T-helper 9 cell (primary cell): ENCODE measurements around the gene GRK4.
"Not testable (repeated sequence)": the region's sequence is repeated elsewhere in the genome, so short reads cannot be mapped to it uniquely, and the experiment has no call there.

Experiments used
- DNase-seq: peaks from one replicate; pipeline ENCODE4 v3.0.0-alpha.2; 2020

The GRK4 gene

DNA sequence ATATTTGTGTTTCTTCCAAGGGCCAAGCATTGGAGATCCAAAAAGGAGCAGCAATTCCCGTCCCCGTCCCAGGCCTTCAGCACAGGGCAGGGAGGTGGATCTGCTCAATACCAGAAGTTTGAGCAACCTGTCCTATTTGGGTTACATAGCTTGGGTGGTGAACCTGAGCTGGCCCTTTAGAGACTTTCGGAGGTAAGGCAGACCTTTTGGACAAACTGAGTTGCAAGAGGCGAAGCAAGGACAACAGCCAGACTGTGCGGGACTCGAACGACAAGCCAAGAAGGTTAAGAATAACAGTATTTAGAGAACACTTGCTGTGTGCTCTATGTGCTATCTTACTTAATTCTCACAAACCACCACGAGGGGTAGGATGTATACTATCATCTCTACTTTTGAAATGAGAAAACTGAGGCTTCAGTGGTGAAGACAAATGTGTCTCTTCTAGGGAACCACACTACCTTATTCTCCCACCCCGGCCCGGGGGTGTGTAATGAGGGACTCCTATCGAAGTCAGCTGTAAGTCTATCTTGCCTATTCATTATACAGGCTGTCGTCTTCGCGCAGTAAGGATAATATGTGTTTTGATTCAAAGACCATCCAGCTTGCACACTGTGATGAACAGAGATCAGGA lies 1.4 kb upstream of the GRK4 start:
- no peak for DNase-seq

GRCh38 chr4:2962614-2963174 lies 677 bp upstream of the GRK4 start:
- DNase-seq: no peak

DNA sequence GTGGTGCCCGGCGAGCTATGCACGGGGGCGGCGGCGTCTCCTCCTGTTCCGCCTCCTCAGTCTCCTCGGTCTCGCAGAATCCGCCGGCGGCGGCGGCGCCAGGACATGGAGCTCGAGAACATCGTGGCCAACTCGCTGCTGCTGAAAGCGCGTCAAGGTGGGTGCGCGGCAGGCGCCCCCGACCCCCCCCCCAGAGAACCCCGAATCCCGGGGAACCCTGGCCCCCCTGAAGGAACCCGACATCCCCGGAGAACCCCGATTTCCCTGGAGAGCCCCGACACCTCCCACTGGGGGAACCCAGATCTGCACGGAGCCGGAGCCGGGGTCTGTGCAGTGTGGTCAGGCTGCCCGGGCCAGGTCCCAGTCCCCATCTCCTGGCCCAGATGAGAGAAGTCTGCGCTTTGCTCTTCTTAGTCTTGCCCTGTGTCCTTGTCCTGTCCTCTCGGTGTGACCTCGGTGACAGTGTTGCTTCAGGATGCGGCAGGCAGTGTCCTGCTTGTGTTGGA lies 648 bp downstream of the GRK4 start:
- DNase-seq: no peak

DNA sequence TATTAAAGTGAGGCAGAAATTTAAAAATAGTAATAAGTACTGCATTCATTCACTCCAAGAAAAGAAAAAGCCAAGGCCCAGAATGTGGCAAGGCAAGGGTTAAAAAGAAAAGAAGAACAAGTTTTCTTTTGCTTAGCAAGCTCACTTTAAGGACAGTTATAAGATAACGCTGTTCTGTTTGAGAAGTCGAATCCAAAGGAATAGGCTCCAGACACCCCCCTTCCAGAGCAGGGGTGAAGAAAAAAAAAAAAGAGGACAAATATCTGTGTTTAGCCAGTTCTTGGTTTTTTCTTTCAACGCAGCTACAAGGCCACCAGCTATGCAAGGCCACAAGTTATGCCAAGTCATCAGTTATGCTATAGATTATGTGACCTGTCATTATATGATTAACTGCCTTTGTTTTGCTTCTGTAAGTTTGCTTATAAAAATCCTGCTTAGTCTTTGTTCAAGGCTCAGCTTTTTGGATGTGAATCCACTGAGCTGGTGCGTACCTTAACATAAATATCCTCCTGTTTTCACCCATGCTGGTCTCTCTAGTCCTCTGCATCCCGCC lies 1.4 kb downstream of the GRK4 start:
- no peak for DNase-seq

DNA sequence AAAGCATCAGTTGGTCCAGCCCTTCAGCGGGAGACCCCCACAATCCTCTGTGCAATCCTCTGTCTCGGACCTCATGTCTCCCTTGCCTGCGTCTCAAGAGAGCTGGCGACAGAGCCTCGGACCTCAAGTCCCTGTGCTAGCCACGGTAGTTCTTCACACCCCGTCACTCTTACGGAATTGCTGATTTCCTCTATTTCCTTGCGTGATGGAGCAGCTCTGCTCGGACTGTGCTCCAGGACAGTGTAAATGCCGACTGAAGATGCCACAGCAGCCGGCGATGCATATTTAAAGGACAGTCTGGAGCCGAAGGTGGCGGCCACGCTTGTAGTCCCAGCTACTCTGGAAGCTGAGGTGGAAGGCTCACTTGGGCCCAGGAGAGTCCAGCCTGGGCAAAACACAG lies 1.9 kb downstream of the GRK4 start:
- DNase-seq: no peak

- no peak for DNase-seq
These were observed 5.0 kb downstream of the GRK4 start for GRCh38 chr4:2968381-2968780.

DNA sequence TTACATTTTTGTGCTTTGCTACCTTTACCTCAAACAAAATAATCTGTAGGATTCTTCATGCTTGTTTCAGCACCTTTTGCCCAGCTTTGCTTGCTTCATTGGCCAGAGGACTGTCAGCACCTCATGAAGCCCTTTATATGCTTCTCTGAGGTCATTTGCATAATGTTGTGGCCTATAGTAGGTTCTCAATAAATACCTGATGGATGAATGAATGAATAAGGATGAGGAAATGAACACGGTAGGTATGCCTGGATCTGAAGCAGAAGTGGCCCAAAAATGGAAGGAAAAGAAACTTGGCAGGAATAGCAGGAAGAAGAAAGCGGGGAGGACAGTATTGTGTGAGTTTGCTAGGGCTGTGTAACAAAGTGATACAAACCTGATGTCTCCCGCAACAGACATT lies 7.9 kb downstream of the GRK4 start:
- DNase-seq: no peak

DNA sequence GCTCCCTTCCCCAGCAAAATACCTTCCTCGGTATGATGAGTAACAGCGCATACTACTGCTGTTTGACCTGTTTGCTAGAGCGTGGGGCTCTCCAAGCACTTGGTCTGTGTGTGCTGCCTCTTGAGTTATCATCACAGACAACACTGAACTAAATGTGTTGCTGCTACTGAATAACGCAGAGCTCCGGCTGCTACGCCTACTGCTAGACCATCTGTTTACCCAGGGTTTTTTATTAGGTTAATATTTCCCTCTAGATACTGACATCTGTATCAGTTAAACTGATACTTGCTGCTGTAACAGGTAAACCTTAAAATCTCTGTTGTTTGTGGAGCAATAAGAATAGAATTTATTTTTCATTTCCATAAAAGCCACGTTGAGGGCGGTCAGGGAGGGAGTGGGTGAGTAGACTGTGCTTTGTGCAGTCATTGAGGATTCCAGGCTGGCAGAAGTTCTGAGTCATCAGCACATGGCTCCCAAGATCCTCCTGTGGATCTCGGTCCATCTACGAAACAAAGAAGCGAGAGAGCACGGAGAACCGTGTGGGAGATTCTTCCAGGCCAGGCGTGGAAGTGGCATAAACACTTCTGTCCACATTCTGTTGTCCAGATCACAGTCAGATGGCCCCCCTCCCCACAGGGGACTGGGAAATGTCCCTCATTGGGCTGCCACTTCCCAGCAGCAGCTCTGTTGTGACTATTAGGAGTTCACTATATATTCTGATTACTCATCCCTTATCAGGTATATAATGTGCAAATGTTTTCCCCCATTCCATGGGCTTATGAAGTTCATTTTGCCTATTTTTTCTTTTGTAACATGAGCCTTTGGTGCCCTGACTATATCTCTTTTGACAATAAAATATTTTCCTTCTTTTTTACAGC lies 14.1 kb downstream of the GRK4 start:
- no peak for DNase-seq

DNA sequence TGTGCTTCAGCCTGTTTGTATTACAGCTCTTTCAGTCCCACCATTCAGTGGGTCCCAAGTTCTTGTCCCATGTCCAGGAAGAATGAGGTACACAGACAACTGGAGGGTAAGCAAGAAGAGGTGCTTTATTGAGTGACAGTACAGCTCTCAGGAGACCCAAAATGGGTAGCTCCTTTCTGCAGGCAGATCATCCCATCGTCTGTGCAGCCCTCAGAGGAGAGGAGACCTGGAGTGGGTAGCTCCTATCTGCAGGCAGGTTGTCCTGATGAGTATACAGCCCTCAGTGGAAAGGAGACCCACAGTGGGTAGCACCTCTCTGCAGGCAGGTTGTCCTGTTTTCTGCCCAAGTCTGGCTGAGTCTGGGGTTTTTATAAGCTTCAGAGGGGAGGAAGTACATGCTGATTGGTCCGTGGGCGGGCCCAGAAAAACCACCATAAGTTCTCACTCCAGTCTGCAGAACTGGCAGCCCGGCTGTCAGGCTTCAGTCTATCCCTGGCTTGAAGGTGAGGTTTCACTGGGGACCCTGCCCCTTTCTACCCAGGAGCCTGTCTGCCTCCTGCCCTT lies 18.0 kb downstream of the GRK4 start:
- DNase-seq: no peak

DNA sequence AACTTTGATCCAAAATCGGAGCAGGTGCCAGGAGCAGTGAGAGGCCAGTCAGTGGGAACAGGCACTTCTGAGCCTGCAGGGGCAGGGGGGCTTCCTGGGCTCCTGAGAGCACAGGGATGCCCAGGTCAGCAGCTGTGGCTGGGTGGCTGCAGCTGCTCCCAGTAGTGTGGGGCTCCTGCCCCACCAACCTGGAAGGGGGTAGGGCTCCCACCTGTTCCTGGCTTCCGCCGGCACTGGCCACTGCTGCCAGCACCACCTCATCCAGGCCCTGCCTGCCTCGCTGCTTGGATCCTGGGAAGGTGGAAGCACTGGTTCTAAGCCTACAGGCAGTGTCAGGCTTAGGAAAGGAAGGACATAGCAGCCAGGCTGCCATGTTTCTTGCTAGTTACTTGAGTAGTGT lies 18.6 kb downstream of the GRK4 start:
- no peak for DNase-seq

DNA sequence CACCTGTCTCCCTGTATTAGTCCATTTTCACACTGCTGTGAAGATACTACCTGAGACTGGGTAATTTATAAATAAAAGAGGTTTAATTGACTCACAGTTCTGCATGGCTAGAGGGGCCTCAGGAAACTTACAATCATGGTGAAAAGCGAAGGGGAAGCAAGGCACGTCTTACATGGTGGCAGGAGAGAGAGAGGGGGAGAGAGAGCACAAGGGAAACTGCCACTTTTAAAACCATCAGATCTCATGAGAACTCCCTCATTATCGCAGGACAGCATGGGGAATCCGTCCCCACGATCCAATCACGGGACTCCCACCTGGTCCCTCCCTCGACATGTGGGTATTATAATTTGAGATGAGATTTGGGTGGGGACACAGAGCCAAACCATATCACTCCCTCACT lies 20.3 kb downstream of the GRK4 start:
- DNase-seq: not testable (repeated sequence)

GRCh38 chr4:2991243-2991642 lies 27.9 kb downstream of the GRK4 start:
- no peak for DNase-seq

DNA sequence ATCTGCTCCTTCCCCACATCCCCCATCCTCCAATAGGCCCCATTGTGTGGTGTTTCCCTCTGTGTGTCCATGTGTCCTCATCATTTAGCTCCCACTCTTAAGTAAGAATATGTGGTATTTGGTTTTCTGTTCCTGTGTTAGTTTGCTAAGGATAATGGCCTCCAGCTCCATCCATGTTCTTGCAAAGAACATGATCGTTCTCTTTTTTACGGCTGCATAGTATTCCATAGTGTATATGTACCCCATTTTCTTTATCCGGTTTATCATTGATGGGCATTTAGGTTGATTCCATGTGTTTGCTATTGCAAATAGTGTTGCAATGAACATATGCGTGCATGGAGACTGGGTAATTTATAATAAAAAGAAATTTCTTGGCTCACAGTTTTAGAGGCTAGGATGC lies 31.5 kb downstream of the GRK4 start:
- no peak for DNase-seq

DNA sequence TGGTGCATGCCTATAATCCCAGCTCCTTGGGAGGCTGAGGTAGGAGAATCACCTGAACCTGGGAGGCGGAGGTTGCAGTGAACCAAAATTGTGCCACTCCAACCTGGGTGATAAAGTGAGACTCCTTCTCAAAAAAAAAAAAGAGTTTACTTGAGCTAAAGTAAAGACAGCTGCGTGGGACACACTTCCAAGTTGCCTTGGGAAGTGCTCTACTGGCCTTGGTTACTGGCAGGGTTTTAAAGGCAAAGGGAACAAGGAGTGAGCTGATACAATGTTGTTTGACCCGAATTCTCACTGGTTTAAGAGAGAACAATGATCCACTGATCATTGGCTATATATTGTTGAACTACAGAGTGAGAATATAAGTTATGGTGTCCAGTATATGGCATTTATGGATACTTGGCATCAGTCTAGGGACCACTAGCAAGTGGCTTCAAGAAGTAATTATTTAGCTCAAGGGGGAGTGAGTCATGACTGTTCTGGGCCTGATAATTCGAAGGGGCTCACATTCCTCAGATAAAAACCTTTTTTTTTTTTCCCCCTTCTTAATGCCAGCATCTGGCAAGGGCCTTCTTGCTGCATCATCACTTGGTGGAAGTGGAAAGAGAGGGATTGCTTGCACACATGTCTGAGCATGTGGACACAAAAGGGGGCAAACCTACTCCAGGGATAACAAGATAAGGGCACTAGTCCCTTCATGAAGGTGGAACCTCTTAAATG lies 32.3 kb downstream of the GRK4 start:
- no peak for DNase-seq

DNA sequence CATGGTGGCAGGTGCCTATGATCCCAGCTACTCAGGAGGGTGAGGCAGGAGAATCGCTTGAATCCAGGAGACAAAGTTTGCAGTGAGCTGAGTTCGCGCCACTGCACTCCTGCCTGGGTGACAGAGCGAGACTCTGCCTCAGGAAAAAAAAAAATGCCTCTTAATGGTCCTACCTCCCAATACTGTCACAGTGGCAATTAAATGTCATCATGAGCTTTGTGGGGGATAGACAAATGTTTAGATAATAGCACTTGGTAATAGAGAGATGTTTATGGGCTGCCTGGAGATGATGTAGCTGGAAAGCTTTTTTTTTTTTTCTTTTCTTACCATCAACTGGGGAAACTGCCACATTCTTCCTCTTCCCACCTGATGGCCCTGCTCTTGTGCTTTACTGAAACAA lies 33.0 kb downstream of the GRK4 start:
- no peak for DNase-seq

DNA sequence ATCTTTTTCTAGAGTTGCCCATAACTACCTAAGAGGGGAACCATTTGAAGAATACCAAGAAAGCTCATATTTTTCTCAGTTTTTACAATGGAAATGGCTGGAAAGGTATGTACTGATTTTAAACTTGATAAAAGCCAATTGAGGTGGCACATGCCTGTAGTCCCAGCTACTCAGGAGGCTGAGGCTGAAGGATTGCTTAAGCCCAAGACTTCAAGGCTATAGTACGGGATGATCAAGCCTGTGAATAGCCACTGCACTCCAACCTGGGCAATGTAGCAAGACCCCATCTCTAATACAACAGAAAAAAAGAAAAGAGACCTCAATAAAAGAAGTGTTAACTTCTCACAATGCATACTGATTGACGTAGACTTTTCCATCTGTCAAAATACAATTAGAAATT lies 44.4 kb downstream of the GRK4 start:
- no peak for DNase-seq

- no peak for DNase-seq
These were observed 46.1 kb downstream of the GRK4 start for GRCh38 chr4:3009422-3009821.

DNA sequence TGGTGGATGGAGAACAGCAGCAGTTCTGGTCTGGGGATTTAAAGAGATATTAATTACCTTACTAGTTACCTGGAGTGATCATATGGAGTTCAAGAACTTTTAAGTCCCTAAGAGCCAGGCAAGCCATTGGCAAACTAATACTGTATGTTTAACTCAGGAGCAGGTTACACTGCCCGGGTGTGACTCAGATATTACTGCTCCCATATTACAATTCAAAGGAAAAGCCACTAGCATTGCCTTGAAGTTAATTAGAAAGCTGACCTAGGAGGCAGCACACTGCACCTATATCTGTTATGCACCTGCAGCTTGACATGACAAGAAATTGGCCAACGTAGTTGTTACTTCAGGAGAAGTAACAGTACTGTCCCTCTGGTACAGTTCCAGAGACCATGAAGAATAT lies 47.2 kb downstream of the GRK4 start:
- DNase-seq: no peak

DNA sequence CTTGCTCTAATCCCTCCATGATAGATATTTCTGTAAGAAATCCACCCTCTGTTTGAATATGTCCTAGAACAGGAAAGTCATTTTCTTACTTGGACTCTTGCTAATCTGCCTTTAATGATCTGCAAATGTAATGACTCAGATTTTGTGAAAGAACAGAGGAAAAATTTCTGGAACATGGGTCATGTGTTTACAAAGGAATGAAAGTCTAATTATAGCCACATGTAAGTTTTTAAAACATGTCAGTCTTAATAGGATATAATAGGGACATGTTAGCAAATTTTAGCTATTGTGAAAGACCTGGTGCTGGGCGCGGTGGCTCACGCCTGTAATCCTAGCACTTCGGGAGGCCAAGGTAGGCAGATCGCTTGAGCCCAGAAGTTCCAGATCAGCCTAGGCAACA lies 47.6 kb downstream of the GRK4 start:
- DNase-seq: no peak

DNA sequence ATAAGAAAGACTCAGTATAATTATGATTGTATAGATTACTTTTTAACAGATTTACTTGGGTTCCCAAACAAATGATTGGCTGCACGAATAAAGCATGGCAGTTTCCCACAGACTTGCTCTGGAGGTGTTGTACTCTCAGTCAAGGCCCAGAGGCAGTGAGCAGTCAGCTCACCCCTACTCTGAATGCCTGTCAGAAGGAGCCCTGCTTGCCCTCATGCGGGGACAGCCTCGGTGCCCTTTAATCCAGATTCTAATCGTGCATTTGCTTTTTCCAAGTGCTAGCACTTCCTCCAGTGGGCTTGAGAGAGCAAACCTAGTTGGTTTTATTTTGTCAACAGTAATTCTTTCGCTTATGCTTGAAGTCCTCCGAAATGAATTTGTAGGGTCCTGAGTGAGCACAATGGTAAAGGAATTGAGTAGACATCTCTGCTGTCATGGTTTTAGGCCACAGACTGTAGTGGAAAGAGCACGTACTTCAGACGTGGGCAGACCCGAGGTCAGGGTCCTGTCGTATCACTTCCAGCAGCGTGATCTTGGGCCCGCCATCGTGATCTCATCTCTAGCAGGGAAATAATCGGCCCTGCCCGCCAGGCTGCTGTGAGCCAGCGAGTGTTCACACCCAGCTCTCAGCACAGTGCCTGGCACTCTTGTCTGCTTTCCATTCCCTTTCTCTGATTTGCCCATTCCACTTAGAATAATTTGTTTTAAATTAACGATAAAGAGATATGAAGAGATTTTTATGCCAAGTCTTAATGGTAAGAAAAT lies 48.3 kb downstream of the GRK4 start:
- DNase-seq: no peak

- no peak for DNase-seq
These were observed 50.0 kb downstream of the GRK4 start for GRCh38 chr4:3013323-3013722.

- no peak for DNase-seq
These were observed 50.5 kb downstream of the GRK4 start for GRCh38 chr4:3013839-3014350.
